Measurements from ENCODE around the gene AFG3L2.

- no peak for TF ChIP-seq EZH2 (IDR thresholded peaks at IDR 0.05)
- TF ChIP-seq CTCF (IDR thresholded peaks at IDR 0.05), result no peak
Observed at GRCh38 chr18:12295389-12296086, 81.5 kb downstream of the AFG3L2 start.

Measured in neural progenitor cell (in vitro differentiated cells).